AG04450 (cell line): ENCODE results near the gene GALNT2. TPM values are rescaled to one million over a fixed set of nuclear protein-coding genes. Genes with fewer than 3 reads are reported as not detected.

Source experiments
- CTCF ChIA-PET: fragments of 300-600, 350-600 bp; formaldehyde crosslinking; extraction: SDS; loops from one replicate; lab custom pipeline; 2022; ENCODE audit warnings: antibody characterized with exemption, inconsistent platforms; lab: Charles Lee
- POLR2A ChIA-PET: fragments of 350-600 bp; formaldehyde crosslinking; extraction: SDS; loops from one replicate; lab custom pipeline; 2021; ENCODE audit warnings: antibody characterized with exemption, inconsistent platforms; lab: Yijun Ruan, JAX
- DNase-seq: peaks from one replicate; pipeline ENCODE4 v3.0.0-alpha.2; 2011; ENCODE audit warnings: low read depth, low spot score
- H3K27ac ChIP-seq: one replicate; pipeline ENCODE4 v1.5.1; 2012; ENCODE audit warnings: low read depth, low read length, control low read depth
- H3K27me3 ChIP-seq: one replicate; pipeline ENCODE4 v1.6.0; 2012; ENCODE audit warnings: low read length; ENCODE audit not compliant: control insufficient read depth, insufficient read depth
- H3K4me3 ChIP-seq: 2 replicates; pipeline ENCODE4 v1.5.1; 2011; ENCODE audit warnings: mild to moderate bottlenecking, low read depth, low read length, control low read depth
- H3K9me3 ChIP-seq: 2 replicates; pipeline ENCODE4 v1.5.1; 2012; ENCODE audit warnings: low read length; ENCODE audit not compliant: control insufficient read depth, insufficient read depth
- CTCF ChIP-seq: IDR thresholded peaks from 2 replicates; pipeline ENCODE4 v1.5.1; 2011; ENCODE audit warnings: low read depth, low read length, control low read depth, inconsistent platforms
- polyA plus RNA-seq: library from polyadenylated mRNA; depleted of rRNA; stranded (reverse); fragments of >200 nt; gene quantifications from 2 replicates; pipeline ENCODE4 v1.2.3, GENCODE V29; 2011

Gene GALNT2
- polyA plus RNA-seq, 1 experiment = 121 TPM

- Histone ChIP-seq H3K9me3 (no peaks in the 10 kb centered on the region), H3K4me3 (no peak overlapping the region), H3K27ac (no peak overlapping the region), H3K27me3 (no peaks in the 10 kb centered on the region)
- DNase-seq = no peak
- TF ChIP-seq CTCF = no peak
- ChIA-PET CTCF (no interaction called here), POLR2A (no interaction called here)
Observed at GRCh38 chr1:230174471-230175162, 107.6 kb downstream of the GALNT2 start.

GRCh38 chr1:230175163-230175747, 108.2 kb downstream of the GALNT2 start:
- ChIA-PET POLR2A (no interaction called here), CTCF (no interaction called here)
- no peaks in the 10 kb centered on the region for H3K27me3 ChIP-seq
- H3K4me3 ChIP-seq = no peak overlapping the region
- no peaks in the 10 kb centered on the region for H3K9me3 ChIP-seq
- no peak overlapping the region for H3K27ac ChIP-seq
- no peak for TF ChIP-seq CTCF
- DNase-seq = no peak

GRCh38 chr1:230175839-230176238, 108.8 kb downstream of the GALNT2 start:
- Histone ChIP-seq H3K27ac (no peak overlapping the region), H3K4me3 (no peak overlapping the region), H3K27me3 (no peaks in the 10 kb centered on the region), H3K9me3 (no peaks in the 10 kb centered on the region)
- TF ChIP-seq CTCF = no peak
- ChIA-PET POLR2A (no interaction called here), CTCF (no interaction called here)
- no peak for DNase-seq

GRCh38 chr1:230176326-230176725, 109.3 kb downstream of the GALNT2 start:
- no peak overlapping the region for H3K4me3 ChIP-seq
- no peaks in the 10 kb centered on the region for H3K9me3 ChIP-seq
- no peaks in the 10 kb centered on the region for H3K27me3 ChIP-seq
- ChIA-PET CTCF (no interaction called here), POLR2A (no interaction called here)
- no peak for TF ChIP-seq CTCF
- no peak overlapping the region for H3K27ac ChIP-seq
- DNase-seq = no peak

GRCh38 chr1:230176871-230177411, 109.9 kb downstream of the GALNT2 start:
- CTCF ChIA-PET = no interaction called here
- POLR2A ChIA-PET = no interaction called here
- TF ChIP-seq CTCF = no peak
- no peak for DNase-seq
- no peak overlapping the region for H3K4me3 ChIP-seq
- no peaks in the 10 kb centered on the region for H3K27me3 ChIP-seq
- H3K9me3 ChIP-seq = no peaks in the 10 kb centered on the region
- H3K27ac ChIP-seq = no peak overlapping the region
